ENCODE data around the gene CNPY2. TPM values are rescaled to one million over a fixed set of nuclear protein-coding genes. Genes with fewer than 3 reads are reported as not detected.
A peak's percentile ranks its signal among the peaks of the same experiment; 100 is the strongest.
"Not testable (repeated sequence)": the region's sequence is repeated elsewhere in the genome, so short reads cannot be mapped to it uniquely, and the experiment has no call there.

CNPY2 gene
- total RNA-seq, 2 donors from 2014 or later, result 183 to 198 TPM

- Histone ChIP-seq H3K27ac (ENCODE audit: low read depth, low read length) (no peak overlapping the region), H3K9me3 (ENCODE audit: control insufficient read depth, low read length) (no peaks in the 10 kb centered on the region), H3K4me3 (ENCODE audit: low read length) (no peak overlapping the region), H3K36me3 (ENCODE audit: control insufficient read depth, insufficient read depth, low read length) (peaks cover 77% of the 10 kb centered on the region), H3K27me3 (ENCODE audit: control insufficient read depth, insufficient read depth, low read length, poor library complexity, severe bottlenecking) (no peaks in the 10 kb centered on the region), H3K4me1 (ENCODE audit: control insufficient read depth, insufficient read depth, low read length) (no peaks in the 10 kb centered on the region), H3K9ac (ENCODE audit: extremely low read depth, low read length, poor library complexity, severe bottlenecking) (no peak overlapping the region)
- no peak overlapping the region for H3K4me3 Mint-ChIP-seq
- 92% methylated on average over 6 to 7 of the region's 7 CpGs for WGBS, 2 experiments (ENCODE audit: insufficient coverage in 1 of 2, insufficient read length in 1 of 2)
- DNase-seq, result peak; percentile 86
- no peaks in the 10 kb centered on the region for H3K4me1 Mint-ChIP-seq
- H3K36me3 Mint-ChIP-seq (ENCODE audit: low read depth), result peaks cover 76% of the 10 kb centered on the region
- peak; percentile 56 for TF ChIP-seq CTCF (conservative IDR thresholded peaks at IDR 0.05)
- H3K27me3 Mint-ChIP-seq (ENCODE audit: insufficient read depth), result no peaks in the 10 kb centered on the region
- H3K9me3 Mint-ChIP-seq, result no peaks in the 10 kb centered on the region
- peak overlapping the region; percentile 72 for H3K27ac Mint-ChIP-seq
These were observed 30.9 kb upstream of the CNPY2 start for GRCh38 chr12:56346675-56347074.

GRCh38 chr12:56342290-56342689 is 26.5 kb upstream of the CNPY2 start:
- H3K27me3 Mint-ChIP-seq (ENCODE audit: insufficient read depth); H3K9me3 Mint-ChIP-seq; H3K27ac Mint-ChIP-seq; H3K27ac ChIP-seq (ENCODE audit: low read depth, low read length); H3K9ac ChIP-seq (ENCODE audit: extremely low read depth, low read length, poor library complexity, severe bottlenecking); H3K4me3 ChIP-seq (ENCODE audit: low read length); H3K4me3 Mint-ChIP-seq; H3K4me1 ChIP-seq (ENCODE audit: control insufficient read depth, insufficient read depth, low read length); DNase-seq; H3K27me3 ChIP-seq (ENCODE audit: control insufficient read depth, insufficient read depth, low read length, poor library complexity, severe bottlenecking); H3K9me3 ChIP-seq (ENCODE audit: control insufficient read depth, low read length): not testable (repeated sequence)
- WGBS, 2 experiments (ENCODE audit: insufficient coverage in 1 of 2, insufficient read length in 1 of 2), result 93 to 96% methylated on average over 2 of the region's 2 CpGs
- H3K36me3 ChIP-seq (ENCODE audit: control insufficient read depth, insufficient read depth, low read length), result peaks cover 40% of the 10 kb centered on the region
- H3K4me1 Mint-ChIP-seq, result peaks cover 15% of the 10 kb centered on the region
- H3K36me3 Mint-ChIP-seq (ENCODE audit: low read depth), result peaks cover 38% of the 10 kb centered on the region

GRCh38 chr12:56341616-56342015 is 25.8 kb upstream of the CNPY2 start:
- no peaks in the 10 kb centered on the region for H3K9me3 ChIP-seq (ENCODE audit: control insufficient read depth, low read length)
- H3K9ac ChIP-seq (ENCODE audit: extremely low read depth, low read length, poor library complexity, severe bottlenecking), result no peak overlapping the region
- H3K4me1 Mint-ChIP-seq, result peaks cover 15% of the 10 kb centered on the region
- H3K4me3 ChIP-seq (ENCODE audit: low read length), result no peak overlapping the region
- no peak overlapping the region for H3K4me3 Mint-ChIP-seq
- peaks cover 32% of the 10 kb centered on the region for H3K36me3 Mint-ChIP-seq (ENCODE audit: low read depth)
- no peak for DNase-seq
- no peaks in the 10 kb centered on the region for H3K27me3 Mint-ChIP-seq (ENCODE audit: insufficient read depth)
- H3K4me1 ChIP-seq (ENCODE audit: control insufficient read depth, insufficient read depth, low read length), result no peaks in the 10 kb centered on the region
- peaks cover 35% of the 10 kb centered on the region for H3K36me3 ChIP-seq (ENCODE audit: control insufficient read depth, insufficient read depth, low read length)
- WGBS, 2 experiments (ENCODE audit: insufficient coverage in 1 of 2, insufficient read length in 1 of 2), result 100% methylated on average over 1 of the region's 1 CpG; no CpG with 5 or more reads in 1 of the 2 experiments
- no peak for TF ChIP-seq CTCF (conservative IDR thresholded peaks at IDR 0.05)
- H3K27ac Mint-ChIP-seq, result no peak overlapping the region
- no peaks in the 10 kb centered on the region for H3K9me3 Mint-ChIP-seq
- H3K27ac ChIP-seq (ENCODE audit: low read depth, low read length), result no peak overlapping the region
- H3K27me3 ChIP-seq (ENCODE audit: control insufficient read depth, insufficient read depth, low read length, poor library complexity, severe bottlenecking), result no peaks in the 10 kb centered on the region

GRCh38 chr12:56339158-56339422 is 23.3 kb upstream of the CNPY2 start:
- H3K9ac ChIP-seq (ENCODE audit: extremely low read depth, low read length, poor library complexity, severe bottlenecking), result no peak overlapping the region
- H3K27me3 ChIP-seq (ENCODE audit: control insufficient read depth, insufficient read depth, low read length, poor library complexity, severe bottlenecking), result no peaks in the 10 kb centered on the region
- 92% methylated on average over 1 of the region's 1 CpG; no CpG with 5 or more reads in 1 of the 2 experiments for WGBS, 2 experiments (ENCODE audit: insufficient coverage in 1 of 2, insufficient read length in 1 of 2)
- no peaks in the 10 kb centered on the region for H3K4me1 ChIP-seq (ENCODE audit: control insufficient read depth, insufficient read depth, low read length)
- Mint-ChIP-seq H3K27me3 (ENCODE audit: insufficient read depth) (no peaks in the 10 kb centered on the region), H3K27ac (peak overlapping the region; percentile 89), H3K4me3 (peak overlapping the region; percentile 51), H3K36me3 (ENCODE audit: low read depth) (peaks cover 17% of the 10 kb centered on the region), H3K4me1 (peaks cover 19% of the 10 kb centered on the region), H3K9me3 (no peaks in the 10 kb centered on the region)
- no peak overlapping the region for H3K27ac ChIP-seq (ENCODE audit: low read depth, low read length)
- H3K36me3 ChIP-seq (ENCODE audit: control insufficient read depth, insufficient read depth, low read length), result peaks cover 19% of the 10 kb centered on the region
- no peaks in the 10 kb centered on the region for H3K9me3 ChIP-seq (ENCODE audit: control insufficient read depth, low read length)
- DNase-seq, result no peak
- no peak for TF ChIP-seq CTCF (conservative IDR thresholded peaks at IDR 0.05)
- no peak overlapping the region for H3K4me3 ChIP-seq (ENCODE audit: low read length)
